K562 (cell line): ENCODE results near the gene TBC1D17. TPM values are rescaled to one million over a fixed set of nuclear protein-coding genes. Genes with fewer than 3 reads are reported as not detected.

Experiments used
- FOXJ2 ChIP-seq: fragments of 200-800 bp; sonication (Bioruptor generic); IDR thresholded peaks from 2 replicates; pipeline ENCODE4 v1.6.1; 2016; ENCODE audit warnings: missing genetic modification characterization, missing compliant biosample characterization
- FOXM1 ChIP-seq, 2 experiments: fragments of 450-650 bp in 1 of 2; sonication (generic) in 1 of 2; formaldehyde crosslinking in 1 of 2; IDR thresholded peaks; 2 replicates each; pipeline versions ENCODE4 v1.6.1 to v1.9.0; 2017 to 2022; ENCODE audit warnings: low read depth in 2 of 2, mild to moderate bottlenecking in 2 of 2, missing genetic modification reagents in 1 of 2, moderate library complexity in 1 of 2
- MGA ChIP-seq: fragments of 450-650 bp; IDR thresholded peaks from 2 replicates; pipeline ENCODE4 v1.6.1; 2016; ENCODE audit warnings: mild to moderate bottlenecking, moderate library complexity
- MTA1 ChIP-seq: fragments of 450-650 bp; IDR thresholded peaks from 2 replicates; pipeline ENCODE4 v1.6.1; 2017; ENCODE audit warnings: borderline replicate concordance
- OTX1 ChIP-seq: fragments of 450-650 bp; formaldehyde crosslinking; IDR thresholded peaks from 2 replicates; pipeline ENCODE4 v1.4.0; 2022; ENCODE audit warnings: mild to moderate bottlenecking
- POLR2G ChIP-seq: fragments of 200-400 bp; formaldehyde crosslinking; IDR thresholded peaks from 2 replicates; pipeline ENCODE4 v1.6.1; 2017; ENCODE audit warnings: low read depth, mild to moderate bottlenecking, antibody characterized with exemption, low read length, moderate library complexity
- RFX7 ChIP-seq: fragments of 250-450 bp; sonication (Bioruptor Pico); IDR thresholded peaks from 2 replicates; pipeline ENCODE4 v1.5.1; 2021; ENCODE audit warnings: mild to moderate bottlenecking
- SMARCE1 ChIP-seq: fragments of 450-650 bp; IDR thresholded peaks from 2 replicates; pipeline ENCODE4 v1.7.1; 2016; ENCODE audit warnings: mild to moderate bottlenecking
- ZBTB49 ChIP-seq: sonication (generic); formaldehyde crosslinking; IDR thresholded peaks from 2 replicates; pipeline ENCODE4 v1.8.0; 2022; ENCODE audit warnings: missing genetic modification reagents, mild to moderate bottlenecking, borderline replicate concordance
- polyA plus RNA-seq, 8 experiments: library from polyadenylated mRNA; depleted of rRNA in 4 of 8; stranded (reverse) in 5 of 8; unstranded in 3 of 8; fragments of >200 nt; fragmentation: Nextera tagmentation in 2 of 8; fragmentation: Illumina TruSeq in 1 of 8; extraction: Ambion mirVana in 2 of 8; extraction: Trizol in 1 of 8; gene quantifications; 2 replicates each; pipeline versions ENCODE4 v1.2.1 to v1.2.3, GENCODE V29; 2011 to 2014; ENCODE audit warnings: inconsistent platforms in 1 of 8, missing spikeins in 1 of 8
- total RNA-seq, 7 experiments: library from RNA; depleted of rRNA in 6 of 7; stranded (reverse); fragments of >200 nt in 6 of 7; fragmentation: Illumina TruSeq in 2 of 7; extraction: Trizol in 2 of 7; gene quantifications; 2 replicates each; pipeline versions ENCODE4 v1.2.1 to v1.2.3, GENCODE V29; 2011 to 2021; ENCODE audit warnings: low replicate concordance in 1 of 7
- TF ChIP-seq, protein P1 (sequence below): sonication (generic); formaldehyde crosslinking; IDR thresholded peaks from 2 replicates; pipeline ENCODE4 v1.8.0; 2022; ENCODE audit warnings: mild to moderate bottlenecking, low read depth, missing genetic modification reagents

TBC1D17 gene
- total and polyA plus RNA-seq, 9 of the 15 experiments (the other 6 are each of a cell fraction or from before 2014, with no cell fraction given): 0.42 to 16.0 (median 3.8) TPM

DNA sequence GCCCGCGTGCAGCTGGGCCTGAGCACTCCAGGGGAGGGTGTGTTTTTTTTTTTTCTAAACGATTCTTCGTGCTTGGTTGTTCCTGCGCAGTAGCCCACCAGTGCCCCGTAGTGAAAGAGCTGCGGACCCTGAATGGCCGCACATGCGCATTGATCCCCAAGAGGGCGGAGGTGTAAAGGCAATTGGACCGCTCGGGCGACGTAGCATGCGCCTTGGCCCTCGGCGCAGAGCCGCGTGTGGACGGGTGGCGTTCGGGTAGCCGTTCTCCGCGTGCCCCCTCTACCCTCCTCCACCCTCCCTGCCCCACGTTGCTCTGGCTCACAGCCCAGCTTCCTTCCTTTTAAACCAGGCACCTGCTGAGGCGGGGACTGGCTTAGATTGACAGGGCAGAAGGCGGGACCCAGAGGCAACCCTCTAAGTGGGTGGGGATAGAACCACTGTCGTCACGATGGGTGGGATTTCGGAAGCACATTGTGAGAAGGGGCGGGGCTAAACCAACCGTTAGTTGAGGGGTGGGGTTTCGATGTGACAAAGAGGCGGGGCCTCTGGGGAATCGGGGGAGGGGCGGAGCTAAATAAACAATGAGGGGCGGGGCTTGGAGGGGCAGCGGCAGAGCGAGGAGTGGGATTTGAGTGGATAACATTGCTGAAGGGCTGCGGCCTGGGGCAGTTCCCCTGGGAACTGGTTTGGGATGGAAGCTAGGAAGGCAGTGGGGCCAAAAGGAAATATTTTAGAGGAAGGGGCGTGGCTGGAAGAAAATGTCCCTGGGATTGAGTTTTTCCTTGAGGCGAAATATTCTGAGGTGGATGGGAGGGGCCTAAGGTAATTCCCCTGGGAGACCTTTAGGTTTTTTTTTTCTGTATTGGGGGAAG, 52.3 kb downstream of the TBC1D17 start (continued):
- no peak for TF ChIP-seq MGA
- peak; percentile 91 for TF ChIP-seq POLR2G
- TF ChIP-seq ZBTB49 (CRISPR knock-in tag): 0 out of 2 replicates have a peak, but pooled peaks have one; percentile 8
- TF ChIP-seq, protein P1, sequence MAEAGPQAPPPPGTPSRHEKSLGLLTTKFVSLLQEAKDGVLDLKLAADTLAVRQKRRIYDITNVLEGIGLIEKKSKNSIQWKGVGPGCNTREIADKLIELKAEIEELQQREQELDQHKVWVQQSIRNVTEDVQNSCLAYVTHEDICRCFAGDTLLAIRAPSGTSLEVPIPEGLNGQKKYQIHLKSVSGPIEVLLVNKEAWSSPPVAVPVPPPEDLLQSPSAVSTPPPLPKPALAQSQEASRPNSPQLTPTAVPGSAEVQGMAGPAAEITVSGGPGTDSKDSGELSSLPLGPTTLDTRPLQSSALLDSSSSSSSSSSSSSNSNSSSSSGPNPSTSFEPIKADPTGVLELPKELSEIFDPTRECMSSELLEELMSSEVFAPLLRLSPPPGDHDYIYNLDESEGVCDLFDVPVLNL: 0 out of 2 replicates have a peak, but pooled peaks have one; percentile 55
- TF ChIP-seq FOXM1 (IDR thresholded peaks at IDR 0.05; ENCODE audit: low read depth): no peak
- peak; percentile 84; the same call in 1 of the 2 replicates for TF ChIP-seq FOXM1 (CRISPR knock-in tag; IDR thresholded peaks at IDR 0.05; ENCODE audit: low read depth)
- TF ChIP-seq FOXJ2 (tag): no peak
- no peak for TF ChIP-seq MTA1
- TF ChIP-seq SMARCE1: peak; percentile 22; the same call in 1 of the 2 replicates
- no peak for TF ChIP-seq RFX7
- TF ChIP-seq OTX1 (CRISPR knock-in tag): peak; percentile 74; the same call in 1 of the 2 replicates
